GM12875 (cell line): ENCODE data around the gene CD68.
"Not testable (repeated sequence)": the region's sequence is repeated elsewhere in the genome, so short reads cannot be mapped to it uniquely, and the experiment has no call there.

Source experiments
- H3K4me3 ChIP-seq: one replicate; pipeline ENCODE4 v1.5.1; 2011; ENCODE audit warnings: low read depth, low read length, control low read depth
- TF ChIP-seq, protein P1 (sequence below): IDR thresholded peaks from 2 replicates; pipeline ENCODE4 v1.5.1; 2011; ENCODE audit warnings: low read depth, mild to moderate bottlenecking, control low read depth, inconsistent platforms, low read length, moderate library complexity, borderline replicate concordance; ENCODE audit not compliant: insufficient read depth

The CD68 gene

DNA sequence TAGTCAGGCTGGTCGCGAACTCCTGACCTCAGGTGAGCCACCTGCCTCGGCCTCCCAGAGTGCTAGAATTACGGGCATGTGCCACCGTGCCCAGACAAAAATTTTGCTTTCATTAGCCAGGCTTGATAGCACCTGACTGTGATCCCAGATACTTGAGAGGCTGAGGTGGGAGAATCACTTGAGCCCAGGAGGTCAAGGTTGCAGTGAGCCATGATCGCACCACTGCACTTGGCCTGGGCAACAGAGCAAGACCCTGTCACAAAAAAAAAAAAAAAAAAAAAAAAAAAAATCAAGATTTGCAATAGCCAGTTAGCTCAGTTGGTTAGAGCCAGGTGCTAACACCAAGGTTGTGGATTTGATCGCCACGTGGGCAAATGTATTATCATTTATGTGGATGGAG is 41.4 kb downstream of the CD68 start:
- H3K4me3 ChIP-seq: no peak overlapping the region
- TF ChIP-seq, protein P1, sequence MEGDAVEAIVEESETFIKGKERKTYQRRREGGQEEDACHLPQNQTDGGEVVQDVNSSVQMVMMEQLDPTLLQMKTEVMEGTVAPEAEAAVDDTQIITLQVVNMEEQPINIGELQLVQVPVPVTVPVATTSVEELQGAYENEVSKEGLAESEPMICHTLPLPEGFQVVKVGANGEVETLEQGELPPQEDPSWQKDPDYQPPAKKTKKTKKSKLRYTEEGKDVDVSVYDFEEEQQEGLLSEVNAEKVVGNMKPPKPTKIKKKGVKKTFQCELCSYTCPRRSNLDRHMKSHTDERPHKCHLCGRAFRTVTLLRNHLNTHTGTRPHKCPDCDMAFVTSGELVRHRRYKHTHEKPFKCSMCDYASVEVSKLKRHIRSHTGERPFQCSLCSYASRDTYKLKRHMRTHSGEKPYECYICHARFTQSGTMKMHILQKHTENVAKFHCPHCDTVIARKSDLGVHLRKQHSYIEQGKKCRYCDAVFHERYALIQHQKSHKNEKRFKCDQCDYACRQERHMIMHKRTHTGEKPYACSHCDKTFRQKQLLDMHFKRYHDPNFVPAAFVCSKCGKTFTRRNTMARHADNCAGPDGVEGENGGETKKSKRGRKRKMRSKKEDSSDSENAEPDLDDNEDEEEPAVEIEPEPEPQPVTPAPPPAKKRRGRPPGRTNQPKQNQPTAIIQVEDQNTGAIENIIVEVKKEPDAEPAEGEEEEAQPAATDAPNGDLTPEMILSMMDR: no peak

DNA sequence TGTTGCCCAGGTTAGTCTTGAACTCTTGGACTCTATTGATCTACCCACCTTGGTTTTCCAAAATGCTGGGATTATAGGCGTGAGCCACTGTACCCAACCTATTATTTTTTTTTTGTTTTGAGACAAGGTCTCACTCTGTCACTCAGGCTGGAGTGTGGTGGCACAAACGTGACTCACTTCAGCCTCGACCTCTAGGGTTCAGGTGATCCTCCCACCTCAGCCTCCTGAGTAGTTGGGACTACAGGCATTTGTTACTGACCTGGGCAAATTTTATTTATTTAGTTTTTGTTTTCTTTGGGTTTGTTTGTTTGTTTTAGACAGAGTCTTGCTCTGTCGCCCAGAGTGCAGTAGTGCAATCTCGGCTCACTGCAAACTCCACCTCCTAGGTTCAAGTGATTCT is 44.2 kb downstream of the CD68 start:
- H3K4me3 ChIP-seq: no peak overlapping the region
- TF ChIP-seq, protein P1: no peak

DNA sequence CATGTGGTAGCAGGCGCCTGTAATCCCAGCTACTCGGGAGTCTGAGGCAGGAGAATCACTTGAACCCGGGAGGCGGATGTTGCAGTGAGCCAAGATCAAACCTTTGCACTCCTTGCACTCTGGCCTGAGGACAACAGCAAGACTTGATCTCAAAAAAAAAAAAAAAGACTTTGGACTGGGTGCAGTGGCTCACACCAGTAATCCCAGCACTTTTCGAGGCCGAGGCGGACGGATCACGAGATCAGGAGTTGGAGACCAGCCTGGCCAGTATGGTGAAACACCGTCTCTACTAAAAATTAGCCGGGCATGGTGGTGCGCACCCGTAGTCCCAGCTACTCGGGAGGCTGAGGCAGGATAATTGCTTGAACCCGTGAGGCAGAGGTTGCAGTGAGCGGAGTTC is 46.3 kb downstream of the CD68 start:
- not testable (repeated sequence) for H3K4me3 ChIP-seq

DNA sequence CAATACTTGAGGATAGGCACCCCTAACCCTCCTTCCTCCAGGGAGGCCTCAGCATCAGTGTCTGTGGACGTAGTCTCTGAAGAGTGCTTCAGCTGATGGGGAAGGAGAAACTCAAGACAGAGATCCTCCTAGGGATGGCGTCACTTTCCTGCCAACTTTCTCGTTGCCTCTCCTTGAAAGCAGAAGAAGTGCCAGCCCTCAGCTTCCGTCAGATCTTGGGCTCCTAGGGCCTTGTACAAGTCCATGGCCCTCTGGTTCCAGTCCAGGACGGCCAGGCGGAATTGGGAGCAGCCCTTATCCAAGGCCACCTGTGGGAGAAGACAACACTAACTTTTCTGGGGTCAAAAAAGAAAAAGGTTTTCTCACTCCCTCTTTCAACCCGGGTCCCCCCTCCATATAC is 46.9 kb downstream of the CD68 start:
- H3K4me3 ChIP-seq: no peak overlapping the region
- TF ChIP-seq, protein P1: no peak

DNA sequence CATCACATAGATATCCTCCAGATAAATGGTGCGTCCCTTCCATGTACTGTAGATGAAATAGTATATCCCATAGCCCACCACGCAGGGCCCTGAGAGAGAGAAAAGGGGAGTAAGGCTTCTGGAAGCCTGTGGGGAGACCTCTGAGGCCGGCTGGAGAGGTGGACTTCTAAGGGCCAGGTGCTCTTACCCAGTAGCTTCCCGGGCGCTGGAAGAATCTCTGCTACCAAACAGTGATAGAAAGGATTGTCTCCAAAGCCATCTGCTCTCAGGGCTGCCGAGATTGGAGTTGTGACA is 47.5 kb downstream of the CD68 start:
- TF ChIP-seq, protein P1: no peak
- peak overlapping the region; percentile 66 for H3K4me3 ChIP-seq

DNA sequence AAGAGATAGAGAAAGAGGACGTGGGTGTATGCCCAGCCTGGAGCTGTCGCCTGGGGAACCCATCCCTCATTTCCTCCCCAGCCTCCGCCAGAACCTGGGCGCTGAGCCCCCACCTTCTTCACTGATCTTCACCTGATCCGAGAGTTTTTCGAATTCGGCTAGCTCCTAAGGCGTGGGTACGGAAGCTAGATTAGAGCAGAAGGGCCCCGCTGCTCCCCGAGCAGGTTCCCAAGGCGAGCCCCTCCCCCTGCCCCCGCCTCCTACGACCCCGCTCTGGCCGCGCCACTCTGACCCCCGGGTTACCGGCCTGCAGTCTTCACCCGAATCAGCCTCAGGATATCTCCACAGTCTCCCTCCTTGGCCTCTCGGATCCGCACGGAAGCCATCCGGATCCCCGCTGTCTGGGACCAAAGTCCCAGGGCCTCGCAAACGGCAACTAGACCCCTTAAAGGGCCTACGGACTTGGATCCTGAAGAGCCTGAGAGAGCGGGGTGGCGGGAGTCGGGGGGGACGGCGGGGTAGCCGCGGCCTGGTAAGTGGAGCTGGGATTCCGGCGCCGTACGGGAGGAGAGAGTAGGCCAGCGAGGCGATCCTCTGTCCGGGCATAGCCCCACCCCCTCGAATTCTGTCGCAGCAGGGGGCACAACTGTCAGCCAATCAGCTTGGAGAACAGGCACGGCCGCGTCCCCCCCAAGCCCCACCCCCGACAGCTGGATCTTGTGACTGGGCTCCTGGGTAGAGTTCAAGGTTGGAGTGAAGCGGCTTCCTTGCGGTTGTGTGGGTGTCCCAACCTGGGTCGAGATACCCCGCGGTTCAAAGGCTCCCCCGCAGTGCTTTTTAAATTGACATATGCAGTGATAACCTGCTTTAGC is 48.0 kb downstream of the CD68 start, which contains the start of gene SAT2:
Gene SAT2 (minus strand): TSS at position 572 of the 872 bp plus-strand sequence. CDS start 186 bp downstream, at position 386.
- TF ChIP-seq, protein P1: no peak
- H3K4me3 ChIP-seq: peak within 1 kb of the TSS; percentile 66

DNA sequence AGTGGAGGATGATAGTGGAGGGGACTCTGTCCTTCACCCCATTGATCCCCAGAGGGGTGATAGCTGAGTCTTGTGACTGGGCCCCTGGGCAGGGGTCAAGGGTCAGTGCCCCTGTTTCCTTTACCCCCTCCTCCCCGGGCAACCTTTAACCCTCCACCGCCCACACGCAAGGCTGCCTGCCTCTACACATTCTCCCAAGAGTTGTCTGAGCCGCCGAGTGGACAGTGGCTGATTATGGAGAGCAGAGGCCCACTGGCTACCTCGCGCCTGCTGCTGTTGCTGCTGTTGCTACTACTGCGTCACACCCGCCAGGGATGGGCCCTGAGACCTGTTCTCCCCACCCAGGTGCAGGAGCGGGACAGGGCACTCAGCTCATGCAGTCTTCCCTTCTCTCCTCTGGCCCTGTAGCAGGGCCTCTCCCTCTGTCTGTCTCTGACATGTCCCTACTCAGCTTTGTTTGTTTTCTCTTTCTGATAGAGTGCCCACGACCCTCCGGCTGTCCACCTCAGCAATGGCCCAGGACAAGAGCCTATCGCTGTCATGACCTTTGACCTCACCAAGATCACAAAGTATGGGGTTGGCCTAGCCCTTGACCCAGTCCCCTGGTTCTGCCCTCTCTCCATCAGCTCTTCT is 50.6 kb downstream of the CD68 start, which contains the start of gene SHBG:
Gene SHBG (plus strand): TSS at position 197 of the 633 bp plus-strand sequence. CDS start 38 bp downstream, at position 235.
- TF ChIP-seq, protein P1: no peak
- H3K4me3 ChIP-seq: no peak within 1 kb of the TSS
